GM23338 (cell line): Measurements from ENCODE around the gene SHC4. TPM values are rescaled to one million over a fixed set of nuclear protein-coding genes. Genes with fewer than 3 reads are reported as not detected.

ENCODE experiments used
- ATAC-seq: fragments of 200-7000 bp; cut with Tn5 transposase; 3 replicates; pipeline ENCODE4 v1.9.1; 2020
- DNase-seq: peaks from one replicate; pipeline ENCODE4 v3.0.0-alpha.2; 2015; ENCODE audit warnings: low spot score
- H2AFZ ChIP-seq: fragments of 200-600 bp; sonication (generic); 2 replicates; pipeline ENCODE4 v1.8.0; 2016; ENCODE audit warnings: antibody characterized with exemption, mild to moderate bottlenecking, moderate library complexity
- H3F3A ChIP-seq: fragments of 200-600 bp; sonication (generic); replicated peaks from 2 replicates; pipeline ENCODE4 v1.8.0; 2017; ENCODE audit warnings: antibody characterized with exemption, mixed run types, low read depth
- H3K27ac ChIP-seq: fragments of 200-600 bp; sonication (generic); 2 replicates; pipeline ENCODE4 v1.6.1; 2016; ENCODE audit warnings: low read depth
- H3K27me3 ChIP-seq: fragments of 200-600 bp; sonication (generic); 2 replicates; pipeline ENCODE4 v1.8.0; 2016; ENCODE audit warnings: mild to moderate bottlenecking, mixed run types, moderate library complexity; ENCODE audit not compliant: insufficient read depth
- H3K36me3 ChIP-seq: fragments of 200-600 bp; sonication (generic); 2 replicates; pipeline ENCODE4 v1.8.0; 2016; ENCODE audit warnings: mild to moderate bottlenecking; ENCODE audit not compliant: insufficient read depth
- H3K4me1 ChIP-seq: fragments of 200-600 bp; sonication (generic); 2 replicates; pipeline ENCODE4 v1.8.0; 2016; ENCODE audit warnings: mild to moderate bottlenecking, moderate library complexity; ENCODE audit not compliant: insufficient read depth
- H3K4me2 ChIP-seq: fragments of 200-600 bp; sonication (generic); 2 replicates; pipeline ENCODE4 v1.7.1; 2017; ENCODE audit warnings: mixed run types
- H3K4me3 ChIP-seq: fragments of 200-600 bp; sonication (generic); 2 replicates; pipeline ENCODE4 v1.6.1; 2016; ENCODE audit warnings: mixed run types
- H3K79me2 ChIP-seq: fragments of 200-600 bp; sonication (generic); replicated peaks from 2 replicates; pipeline ENCODE4 v1.8.0; 2017; ENCODE audit warnings: mild to moderate bottlenecking; ENCODE audit not compliant: insufficient read depth
- H3K9me2 ChIP-seq: fragments of 200-600 bp; sonication (generic); 2 replicates; pipeline ENCODE4 v1.8.0; 2017; ENCODE audit not compliant: insufficient read depth
- H4K20me1 ChIP-seq: fragments of 200-600 bp; sonication (generic); replicated peaks from 2 replicates; pipeline ENCODE4 v1.8.0; 2017; ENCODE audit warnings: mild to moderate bottlenecking; ENCODE audit not compliant: insufficient read depth
- H3K27ac Mint-ChIP-seq: 2 replicates; pipeline ENCODE4 v1.8.0; 2020; ENCODE audit warnings: inconsistent platforms, mild to moderate bottlenecking, moderate library complexity, mixed read lengths
- H3K27me3 Mint-ChIP-seq: 3 replicates; pipeline ENCODE4 v1.8.0; 2022; ENCODE audit warnings: low read depth, mild to moderate bottlenecking, moderate library complexity, mixed read lengths, inconsistent platforms; ENCODE audit not compliant: insufficient read depth, poor library complexity
- H3K36me3 Mint-ChIP-seq: 3 replicates; pipeline ENCODE4 v1.8.0; 2021; ENCODE audit warnings: low read depth, mild to moderate bottlenecking, inconsistent platforms, moderate library complexity, mixed read lengths
- H3K4me1 Mint-ChIP-seq: 3 replicates; pipeline ENCODE4 v1.8.0; 2020; ENCODE audit warnings: mild to moderate bottlenecking, inconsistent platforms, mixed read lengths
- H3K4me3 Mint-ChIP-seq: 3 replicates; pipeline ENCODE4 v1.8.0; 2021; ENCODE audit warnings: moderate library complexity, mild to moderate bottlenecking, inconsistent platforms, mixed read lengths
- H3K9me3 Mint-ChIP-seq: 3 replicates; pipeline ENCODE4 v1.8.0; 2020; ENCODE audit warnings: moderate library complexity, mild to moderate bottlenecking, inconsistent platforms, mixed read lengths
- CREB1 ChIP-seq: fragments of 250-450 bp; sonication (Bioruptor Pico); IDR thresholded peaks from 2 replicates; pipeline ENCODE4 v1.5.0; 2020; ENCODE audit warnings: low read depth, mild to moderate bottlenecking, moderate library complexity
- ETS1 ChIP-seq: IDR thresholded peaks from 2 replicates; pipeline ENCODE4 v1.6.1; 2016; ENCODE audit warnings: antibody characterized with exemption
- EZH2 ChIP-seq: fragments of 200-600 bp; sonication (generic); IDR thresholded peaks from one replicate; pipeline ENCODE4 v1.8.0; 2017; ENCODE audit warnings: antibody characterized with exemption, mild to moderate bottlenecking, low read depth; ENCODE audit not compliant: unreplicated experiment
- EZH2phosphoT487 ChIP-seq: fragments of 200-600 bp; sonication (generic); IDR thresholded peaks from one replicate; pipeline ENCODE4 v1.8.1; 2018; ENCODE audit warnings: antibody characterized with exemption; ENCODE audit not compliant: unreplicated experiment
- JUNB ChIP-seq: IDR thresholded peaks from one replicate; pipeline ENCODE4 v1.6.1; 2016; ENCODE audit warnings: antibody characterized with exemption; ENCODE audit not compliant: unreplicated experiment
- NANOG ChIP-seq: IDR thresholded peaks from 2 replicates; pipeline ENCODE4 v1.6.1; 2016; ENCODE audit warnings: antibody characterized with exemption, borderline replicate concordance
- POLR2AphosphoS5 ChIP-seq: IDR thresholded peaks from 2 replicates; pipeline ENCODE4 v1.6.1; 2016; ENCODE audit warnings: antibody characterized with exemption, low read depth
- STAT1 ChIP-seq: IDR thresholded peaks from one replicate; pipeline ENCODE4 v1.6.1; 2016; ENCODE audit warnings: antibody characterized with exemption; ENCODE audit not compliant: unreplicated experiment
- ZNF114 ChIP-seq: fragments of 250-450 bp; sonication (Bioruptor Pico); IDR thresholded peaks from 2 replicates; pipeline ENCODE4 v1.5.0; 2020; ENCODE audit warnings: mild to moderate bottlenecking, moderate library complexity
- ZNF331 ChIP-seq: fragments of 250-450 bp; sonication (Bioruptor Pico); IDR thresholded peaks from 2 replicates; pipeline ENCODE4 v1.5.0; 2020; ENCODE audit warnings: low read depth, mild to moderate bottlenecking, moderate library complexity
- polyA plus RNA-seq: library from polyadenylated mRNA; unstranded; fragments of >200 nt; fragmentation: Nextera tagmentation; extraction: Ambion mirVana; gene quantifications from 2 replicates; pipeline ENCODE4 v1.2.1, GENCODE V29; 2016
- total RNA-seq: library from RNA; depleted of rRNA; stranded (reverse); fragments of >200 nt; shearing (Covaris generic); gene quantifications from 2 replicates; pipeline ENCODE4 v1.2.3, GENCODE V29; 2014
- TF ChIP-seq, protein P1 (sequence below): fragments of 250-450 bp; sonication (Bioruptor Pico); IDR thresholded peaks from 2 replicates; pipeline ENCODE4 v1.5.0; 2020; ENCODE audit warnings: mild to moderate bottlenecking, moderate library complexity
- TF ChIP-seq, protein P2 (sequence below): IDR thresholded peaks from one replicate; pipeline ENCODE4 v1.6.1; 2018; ENCODE audit warnings: antibody characterized with exemption; ENCODE audit not compliant: unreplicated experiment
- TF ChIP-seq, protein P3 (sequence below), 2 experiments: fragments of 200-600 bp in 1 of 2; sonication (generic) in 1 of 2; conservative IDR thresholded peaks; 2 replicates each; pipeline versions ENCODE4 v1.5.1 to v1.6.1; 2016 to 2017; ENCODE audit warnings: antibody characterized with exemption in 2 of 2, low read depth in 2 of 2, mild to moderate bottlenecking in 2 of 2, moderate library complexity in 1 of 2

Gene SHC4
- total and polyA plus RNA-seq, 2 experiments from 2014 or later, result 0.21 to 0.32 TPM

GRCh38 chr15:48896869-48897814 is 66.6 kb downstream of the SHC4 start:
- Histone ChIP-seq H3K4me1 (peaks cover 12% of the 10 kb centered on the region), H3K79me2 (no peaks in the 10 kb centered on the region), H3K36me3 (no peaks in the 10 kb centered on the region), H3K27ac (0 out of 2 replicates have a peak overlapping the region, but pooled peaks have one; percentile 28), H3K9me2 (no peaks in the 10 kb centered on the region), H3K27me3 (no peaks in the 10 kb centered on the region), H4K20me1 (no peaks in the 10 kb centered on the region), H3F3A (no peaks in the 10 kb centered on the region), H2AFZ (peak overlapping the region; percentile 90), H3K4me3 (no peak overlapping the region), H3K4me2 (peak overlapping the region; percentile 20; the same call in 1 of the 2 replicates)
- Mint-ChIP-seq H3K4me3 (peak overlapping the region; percentile 24; the same call in 1 of the 3 replicates), H3K36me3 (no peaks in the 10 kb centered on the region), H3K27me3 (peaks cover 2% of the 10 kb centered on the region), H3K9me3 (no peaks in the 10 kb centered on the region), H3K4me1 (peaks cover 18% of the 10 kb centered on the region), H3K27ac (peak overlapping the region; percentile 90)
- TF ChIP-seq ETS1, result no peak
- no peak for TF ChIP-seq CREB1
- no peak for TF ChIP-seq EZH2
- TF ChIP-seq, protein P1, sequence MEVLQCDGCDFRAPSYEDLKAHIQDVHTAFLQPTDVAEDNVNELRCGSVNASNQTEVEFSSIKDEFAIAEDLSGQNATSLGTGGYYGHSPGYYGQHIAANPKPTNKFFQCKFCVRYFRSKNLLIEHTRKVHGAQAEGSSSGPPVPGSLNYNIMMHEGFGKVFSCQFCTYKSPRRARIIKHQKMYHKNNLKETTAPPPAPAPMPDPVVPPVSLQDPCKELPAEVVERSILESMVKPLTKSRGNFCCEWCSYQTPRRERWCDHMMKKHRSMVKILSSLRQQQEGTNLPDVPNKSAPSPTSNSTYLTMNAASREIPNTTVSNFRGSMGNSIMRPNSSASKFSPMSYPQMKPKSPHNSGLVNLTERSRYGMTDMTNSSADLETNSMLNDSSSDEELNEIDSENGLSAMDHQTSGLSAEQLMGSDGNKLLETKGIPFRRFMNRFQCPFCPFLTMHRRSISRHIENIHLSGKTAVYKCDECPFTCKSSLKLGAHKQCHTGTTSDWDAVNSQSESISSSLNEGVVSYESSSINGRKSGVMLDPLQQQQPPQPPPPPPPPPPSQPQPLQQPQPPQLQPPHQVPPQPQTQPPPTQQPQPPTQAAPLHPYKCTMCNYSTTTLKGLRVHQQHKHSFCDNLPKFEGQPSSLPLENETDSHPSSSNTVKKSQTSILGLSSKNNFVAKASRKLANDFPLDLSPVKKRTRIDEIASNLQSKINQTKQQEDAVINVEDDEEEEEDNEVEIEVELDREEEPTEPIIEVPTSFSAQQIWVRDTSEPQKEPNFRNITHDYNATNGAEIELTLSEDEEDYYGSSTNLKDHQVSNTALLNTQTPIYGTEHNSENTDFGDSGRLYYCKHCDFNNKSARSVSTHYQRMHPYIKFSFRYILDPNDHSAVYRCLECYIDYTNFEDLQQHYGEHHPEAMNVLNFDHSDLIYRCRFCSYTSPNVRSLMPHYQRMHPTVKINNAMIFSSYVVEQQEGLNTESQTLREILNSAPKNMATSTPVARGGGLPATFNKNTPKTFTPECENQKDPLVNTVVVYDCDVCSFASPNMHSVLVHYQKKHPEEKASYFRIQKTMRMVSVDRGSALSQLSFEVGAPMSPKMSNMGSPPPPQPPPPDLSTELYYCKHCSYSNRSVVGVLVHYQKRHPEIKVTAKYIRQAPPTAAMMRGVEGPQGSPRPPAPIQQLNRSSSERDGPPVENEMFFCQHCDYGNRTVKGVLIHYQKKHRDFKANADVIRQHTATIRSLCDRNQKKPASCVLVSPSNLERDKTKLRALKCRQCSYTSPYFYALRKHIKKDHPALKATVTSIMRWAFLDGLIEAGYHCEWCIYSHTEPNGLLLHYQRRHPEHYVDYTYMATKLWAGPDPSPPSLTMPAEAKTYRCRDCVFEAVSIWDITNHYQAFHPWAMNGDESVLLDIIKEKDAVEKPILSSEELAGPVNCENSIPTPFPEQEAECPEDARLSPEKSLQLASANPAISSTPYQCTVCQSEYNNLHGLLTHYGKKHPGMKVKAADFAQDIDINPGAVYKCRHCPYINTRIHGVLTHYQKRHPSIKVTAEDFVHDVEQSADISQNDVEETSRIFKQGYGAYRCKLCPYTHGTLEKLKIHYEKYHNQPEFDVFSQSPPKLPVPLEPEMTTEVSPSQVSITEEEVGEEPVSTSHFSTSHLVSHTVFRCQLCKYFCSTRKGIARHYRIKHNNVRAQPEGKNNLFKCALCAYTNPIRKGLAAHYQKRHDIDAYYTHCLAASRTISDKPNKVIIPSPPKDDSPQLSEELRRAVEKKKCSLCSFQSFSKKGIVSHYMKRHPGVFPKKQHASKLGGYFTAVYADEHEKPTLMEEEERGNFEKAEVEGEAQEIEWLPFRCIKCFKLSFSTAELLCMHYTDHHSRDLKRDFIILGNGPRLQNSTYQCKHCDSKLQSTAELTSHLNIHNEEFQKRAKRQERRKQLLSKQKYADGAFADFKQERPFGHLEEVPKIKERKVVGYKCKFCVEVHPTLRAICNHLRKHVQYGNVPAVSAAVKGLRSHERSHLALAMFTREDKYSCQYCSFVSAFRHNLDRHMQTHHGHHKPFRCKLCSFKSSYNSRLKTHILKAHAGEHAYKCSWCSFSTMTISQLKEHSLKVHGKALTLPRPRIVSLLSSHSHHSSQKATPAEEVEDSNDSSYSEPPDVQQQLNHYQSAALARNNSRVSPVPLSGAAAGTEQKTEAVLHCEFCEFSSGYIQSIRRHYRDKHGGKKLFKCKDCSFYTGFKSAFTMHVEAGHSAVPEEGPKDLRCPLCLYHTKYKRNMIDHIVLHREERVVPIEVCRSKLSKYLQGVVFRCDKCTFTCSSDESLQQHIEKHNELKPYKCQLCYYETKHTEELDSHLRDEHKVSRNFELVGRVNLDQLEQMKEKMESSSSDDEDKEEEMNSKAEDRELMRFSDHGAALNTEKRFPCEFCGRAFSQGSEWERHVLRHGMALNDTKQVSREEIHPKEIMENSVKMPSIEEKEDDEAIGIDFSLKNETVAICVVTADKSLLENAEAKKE (CRISPR knock-in tag), result no peak
- no peak for TF ChIP-seq ZNF114 (CRISPR knock-in tag)
- no peak for TF ChIP-seq ZNF331
- TF ChIP-seq STAT1, result no peak
- no peak for TF ChIP-seq NANOG
- TF ChIP-seq JUNB, result no peak
- TF ChIP-seq, protein P2, sequence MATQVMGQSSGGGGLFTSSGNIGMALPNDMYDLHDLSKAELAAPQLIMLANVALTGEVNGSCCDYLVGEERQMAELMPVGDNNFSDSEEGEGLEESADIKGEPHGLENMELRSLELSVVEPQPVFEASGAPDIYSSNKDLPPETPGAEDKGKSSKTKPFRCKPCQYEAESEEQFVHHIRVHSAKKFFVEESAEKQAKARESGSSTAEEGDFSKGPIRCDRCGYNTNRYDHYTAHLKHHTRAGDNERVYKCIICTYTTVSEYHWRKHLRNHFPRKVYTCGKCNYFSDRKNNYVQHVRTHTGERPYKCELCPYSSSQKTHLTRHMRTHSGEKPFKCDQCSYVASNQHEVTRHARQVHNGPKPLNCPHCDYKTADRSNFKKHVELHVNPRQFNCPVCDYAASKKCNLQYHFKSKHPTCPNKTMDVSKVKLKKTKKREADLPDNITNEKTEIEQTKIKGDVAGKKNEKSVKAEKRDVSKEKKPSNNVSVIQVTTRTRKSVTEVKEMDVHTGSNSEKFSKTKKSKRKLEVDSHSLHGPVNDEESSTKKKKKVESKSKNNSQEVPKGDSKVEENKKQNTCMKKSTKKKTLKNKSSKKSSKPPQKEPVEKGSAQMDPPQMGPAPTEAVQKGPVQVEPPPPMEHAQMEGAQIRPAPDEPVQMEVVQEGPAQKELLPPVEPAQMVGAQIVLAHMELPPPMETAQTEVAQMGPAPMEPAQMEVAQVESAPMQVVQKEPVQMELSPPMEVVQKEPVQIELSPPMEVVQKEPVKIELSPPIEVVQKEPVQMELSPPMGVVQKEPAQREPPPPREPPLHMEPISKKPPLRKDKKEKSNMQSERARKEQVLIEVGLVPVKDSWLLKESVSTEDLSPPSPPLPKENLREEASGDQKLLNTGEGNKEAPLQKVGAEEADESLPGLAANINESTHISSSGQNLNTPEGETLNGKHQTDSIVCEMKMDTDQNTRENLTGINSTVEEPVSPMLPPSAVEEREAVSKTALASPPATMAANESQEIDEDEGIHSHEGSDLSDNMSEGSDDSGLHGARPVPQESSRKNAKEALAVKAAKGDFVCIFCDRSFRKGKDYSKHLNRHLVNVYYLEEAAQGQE, result no peak
- TF ChIP-seq, protein P3, sequence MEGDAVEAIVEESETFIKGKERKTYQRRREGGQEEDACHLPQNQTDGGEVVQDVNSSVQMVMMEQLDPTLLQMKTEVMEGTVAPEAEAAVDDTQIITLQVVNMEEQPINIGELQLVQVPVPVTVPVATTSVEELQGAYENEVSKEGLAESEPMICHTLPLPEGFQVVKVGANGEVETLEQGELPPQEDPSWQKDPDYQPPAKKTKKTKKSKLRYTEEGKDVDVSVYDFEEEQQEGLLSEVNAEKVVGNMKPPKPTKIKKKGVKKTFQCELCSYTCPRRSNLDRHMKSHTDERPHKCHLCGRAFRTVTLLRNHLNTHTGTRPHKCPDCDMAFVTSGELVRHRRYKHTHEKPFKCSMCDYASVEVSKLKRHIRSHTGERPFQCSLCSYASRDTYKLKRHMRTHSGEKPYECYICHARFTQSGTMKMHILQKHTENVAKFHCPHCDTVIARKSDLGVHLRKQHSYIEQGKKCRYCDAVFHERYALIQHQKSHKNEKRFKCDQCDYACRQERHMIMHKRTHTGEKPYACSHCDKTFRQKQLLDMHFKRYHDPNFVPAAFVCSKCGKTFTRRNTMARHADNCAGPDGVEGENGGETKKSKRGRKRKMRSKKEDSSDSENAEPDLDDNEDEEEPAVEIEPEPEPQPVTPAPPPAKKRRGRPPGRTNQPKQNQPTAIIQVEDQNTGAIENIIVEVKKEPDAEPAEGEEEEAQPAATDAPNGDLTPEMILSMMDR (conservative IDR thresholded peaks at IDR 0.05; ENCODE audit: low read depth in 2 of 2), result no peak
- no peak for TF ChIP-seq EZH2phosphoT487
- no peak for TF ChIP-seq POLR2AphosphoS5
- ATAC-seq (peak; percentile 78), DNase-seq (peak; percentile 52)
